ENCODE data around the gene SERHL2.
A peak's percentile ranks its signal among the peaks of the same experiment; 100 is the strongest.

SERHL2 gene

GRCh38 chr22:42619261-42620063, 65.7 kb downstream of the SERHL2 start:
- TF ChIP-seq CTCF (IDR thresholded peaks at IDR 0.05; ENCODE audit: borderline replicate concordance, control extremely low read depth, extremely low read depth, insufficient read depth, missing control alignments) = no peak
- DNase-seq (ENCODE audit: low spot score) = no peak
- in situ Hi-C loops (cut with MboI; ENCODE audit: low sequenced_read_pairs, unreplicated experiment) = no loop called here

GRCh38 chr22:42620084-42620483, 66.3 kb downstream of the SERHL2 start:
- in situ Hi-C loops (cut with MboI; ENCODE audit: low sequenced_read_pairs, unreplicated experiment) = no loop called here
- TF ChIP-seq CTCF (IDR thresholded peaks at IDR 0.05; ENCODE audit: borderline replicate concordance, control extremely low read depth, extremely low read depth, insufficient read depth, missing control alignments) = no peak
- no peak for DNase-seq (ENCODE audit: low spot score)

- in situ Hi-C loops (cut with MboI; ENCODE audit: low sequenced_read_pairs, unreplicated experiment) = no loop called here
- DNase-seq (ENCODE audit: low spot score) = peak; percentile 90
- peak; percentile 95 for TF ChIP-seq CTCF (IDR thresholded peaks at IDR 0.05; ENCODE audit: borderline replicate concordance, control extremely low read depth, extremely low read depth, insufficient read depth, missing control alignments)
Observed at GRCh38 chr22:42621505-42622002, 67.8 kb downstream of the SERHL2 start.

- in situ Hi-C loops (cut with MboI; ENCODE audit: low sequenced_read_pairs, unreplicated experiment) = no loop called here
- TF ChIP-seq CTCF (IDR thresholded peaks at IDR 0.05; ENCODE audit: borderline replicate concordance, control extremely low read depth, extremely low read depth, insufficient read depth, missing control alignments) = no peak
- no peak for DNase-seq (ENCODE audit: low spot score)
Observed at GRCh38 chr22:42622061-42622710, 68.4 kb downstream of the SERHL2 start.

GRCh38 chr22:42623301-42623751, 69.6 kb downstream of the SERHL2 start:
- no peak for TF ChIP-seq CTCF (IDR thresholded peaks at IDR 0.05; ENCODE audit: borderline replicate concordance, control extremely low read depth, extremely low read depth, insufficient read depth, missing control alignments)
- peak; percentile 67 for DNase-seq (ENCODE audit: low spot score)
- in situ Hi-C loops (cut with MboI; ENCODE audit: low sequenced_read_pairs, unreplicated experiment) = no loop called here
